ENCODE data around the gene SLC6A5. TPM values are rescaled to one million over a fixed set of nuclear protein-coding genes. Genes with fewer than 3 reads are reported as not detected.

Gene SLC6A5
- total RNA-seq, 6 experiments from 2014 or later: not detected

- DNase-seq (no peak), ATAC-seq (no peak)
- Histone ChIP-seq H3K9me3 (no peaks in the 10 kb centered on the region), H3K27me3 (peaks cover 0 to 6% of the 10 kb centered on the region in 2 donors), H3K27ac (no peak overlapping the region), H3K4me1 (peaks cover 0 to 20% (median 0%) of the 10 kb centered on the region in 4 donors), H3K36me3 (no peaks in the 10 kb centered on the region), H3K4me3 (no peak overlapping the region)
- TF ChIP-seq CTCF (IDR thresholded peaks at IDR 0.05): no peak
- no peak for TF ChIP-seq POLR2A (IDR thresholded peaks at IDR 0.05)
- intact Hi-C loops (cut with DNase I): loop anchor here in 1 of 2 donors (10.0 kb wide), 1 partner anchor 476 kb away; no protein-coding TSS in a partner anchor
- WGBS (ENCODE audit: insufficient coverage, low coverage, low lambda C conversion rate, missing lambda C conversion rate): 61% methylated on average over 3 of the region's 3 CpGs
Observed at GRCh38 chr11:20610825-20611224, 11.4 kb downstream of the SLC6A5 start.

GRCh38 chr11:20611445-20611844 lies 12.0 kb downstream of the SLC6A5 start:
- H3K9me3 ChIP-seq: no peaks in the 10 kb centered on the region
- H3K27me3 ChIP-seq: no peaks in the 10 kb centered on the region
- intact Hi-C loops (cut with DNase I): loop anchor here in 1 of 2 donors (10.0 kb wide), 1 partner anchor 477 kb away; no protein-coding TSS in a partner anchor
- H3K4me1 ChIP-seq: peaks cover 0 to 20% (median 0%) of the 10 kb centered on the region in 4 donors
- H3K4me3 ChIP-seq: no peak overlapping the region
- H3K36me3 ChIP-seq: no peaks in the 10 kb centered on the region
- 21% methylated on average over 2 of the region's 2 CpGs for WGBS (ENCODE audit: insufficient coverage, low coverage, low lambda C conversion rate, missing lambda C conversion rate)
- no peak overlapping the region for H3K27ac ChIP-seq
- TF ChIP-seq POLR2A (IDR thresholded peaks at IDR 0.05) (no peak), CTCF (IDR thresholded peaks at IDR 0.05) (no peak)
- DNase-seq (no peak), ATAC-seq (no peak)

- no peak for DNase-seq
- intact Hi-C loops (cut with DNase I): loop anchor here in 1 of 2 donors (10.0 kb wide), 1 partner anchor 477 kb away; no protein-coding TSS in a partner anchor
- no peaks in the 10 kb centered on the region for H3K36me3 ChIP-seq
- H3K9me3 ChIP-seq: no peaks in the 10 kb centered on the region
- WGBS (ENCODE audit: insufficient coverage, low coverage, low lambda C conversion rate, missing lambda C conversion rate): 50% methylated on average over 4 of the region's 4 CpGs
- ATAC-seq: peak in 2 of 4 donors; percentile 46 to 58
- H3K27me3 ChIP-seq: no peaks in the 10 kb centered on the region
- TF ChIP-seq POLR2A (IDR thresholded peaks at IDR 0.05) (no peak), CTCF (IDR thresholded peaks at IDR 0.05) (no peak)
- H3K27ac ChIP-seq: no peak overlapping the region
- no peak overlapping the region for H3K4me3 ChIP-seq
- peaks cover 0 to 20% (median 0%) of the 10 kb centered on the region in 4 donors for H3K4me1 ChIP-seq
Observed at GRCh38 chr11:20611892-20612291, 12.5 kb downstream of the SLC6A5 start.

GRCh38 chr11:20612416-20612815 lies 13.0 kb downstream of the SLC6A5 start:
- Histone ChIP-seq H3K36me3 (no peaks in the 10 kb centered on the region), H3K9me3 (no peaks in the 10 kb centered on the region), H3K27me3 (no peaks in the 10 kb centered on the region), H3K4me1 (peaks cover 0 to 20% (median 0%) of the 10 kb centered on the region in 4 donors), H3K4me3 (no peak overlapping the region), H3K27ac (no peak overlapping the region)
- intact Hi-C loops (cut with DNase I): loop anchor here in 1 of 2 donors (10.0 kb wide), 1 partner anchor 478 kb away; no protein-coding TSS in a partner anchor
- ATAC-seq (peak in 1 of 4 donors; percentile 63), DNase-seq (no peak)
- WGBS (ENCODE audit: insufficient coverage, low coverage, low lambda C conversion rate, missing lambda C conversion rate): 58% methylated on average over 3 of the region's 3 CpGs
- no peak for TF ChIP-seq POLR2A (IDR thresholded peaks at IDR 0.05)
- TF ChIP-seq CTCF (IDR thresholded peaks at IDR 0.05): no peak
